RWPE2 (cell line): Measurements from ENCODE around the gene AMACR.

Source experiments
- ATAC-seq: fragments of 200-7000 bp; cut with Tn5 transposase; 3 replicates; pipeline ENCODE4 v1.9.1; 2021; ENCODE audit warnings: low read depth
- DNase-seq: peaks from one replicate; pipeline ENCODE4 v3.0.0-alpha.2; 2020; ENCODE audit warnings: low spot score
- H3K27ac ChIP-seq: fragments of 450-650 bp; 2 replicates; pipeline ENCODE4 v1.5.1; 2017; ENCODE audit warnings: mild to moderate bottlenecking; ENCODE audit not compliant: poor library complexity, severe bottlenecking
- H3K27me3 ChIP-seq: fragments of 250-450 bp; sonication (Bioruptor Pico); 2 replicates; pipeline ENCODE4 v1.5.1; 2021; ENCODE audit warnings: mild to moderate bottlenecking, moderate library complexity; ENCODE audit not compliant: insufficient read depth, poor library complexity, severe bottlenecking
- H3K36me3 ChIP-seq: fragments of 250-450 bp; sonication (Bioruptor Pico); 2 replicates; pipeline ENCODE4 v1.5.1; 2020; ENCODE audit warnings: low read depth, mild to moderate bottlenecking, moderate library complexity
- H3K4me1 ChIP-seq: fragments of 250-450 bp; sonication (Bioruptor Pico); 2 replicates; pipeline ENCODE4 v1.5.1; 2021; ENCODE audit warnings: mild to moderate bottlenecking, moderate library complexity; ENCODE audit not compliant: insufficient read depth, poor library complexity, severe bottlenecking
- H3K4me3 ChIP-seq: fragments of 250-450 bp; sonication (Bioruptor Pico); 2 replicates; pipeline ENCODE4 v1.5.1; 2021; ENCODE audit warnings: mild to moderate bottlenecking, moderate library complexity; ENCODE audit not compliant: severe bottlenecking
- H3K9me3 ChIP-seq: fragments of 250-450 bp; sonication (Bioruptor Pico); 2 replicates; pipeline ENCODE4 v1.5.1; 2021; ENCODE audit warnings: mild to moderate bottlenecking, moderate library complexity; ENCODE audit not compliant: severe bottlenecking
- TF ChIP-seq, protein P1 (sequence below): fragments of 450-650 bp; IDR thresholded peaks from one replicate; pipeline ENCODE4 v1.5.1; 2017; ENCODE audit warnings: mild to moderate bottlenecking, moderate library complexity; ENCODE audit not compliant: poor library complexity, severe bottlenecking

The AMACR gene

DNA sequence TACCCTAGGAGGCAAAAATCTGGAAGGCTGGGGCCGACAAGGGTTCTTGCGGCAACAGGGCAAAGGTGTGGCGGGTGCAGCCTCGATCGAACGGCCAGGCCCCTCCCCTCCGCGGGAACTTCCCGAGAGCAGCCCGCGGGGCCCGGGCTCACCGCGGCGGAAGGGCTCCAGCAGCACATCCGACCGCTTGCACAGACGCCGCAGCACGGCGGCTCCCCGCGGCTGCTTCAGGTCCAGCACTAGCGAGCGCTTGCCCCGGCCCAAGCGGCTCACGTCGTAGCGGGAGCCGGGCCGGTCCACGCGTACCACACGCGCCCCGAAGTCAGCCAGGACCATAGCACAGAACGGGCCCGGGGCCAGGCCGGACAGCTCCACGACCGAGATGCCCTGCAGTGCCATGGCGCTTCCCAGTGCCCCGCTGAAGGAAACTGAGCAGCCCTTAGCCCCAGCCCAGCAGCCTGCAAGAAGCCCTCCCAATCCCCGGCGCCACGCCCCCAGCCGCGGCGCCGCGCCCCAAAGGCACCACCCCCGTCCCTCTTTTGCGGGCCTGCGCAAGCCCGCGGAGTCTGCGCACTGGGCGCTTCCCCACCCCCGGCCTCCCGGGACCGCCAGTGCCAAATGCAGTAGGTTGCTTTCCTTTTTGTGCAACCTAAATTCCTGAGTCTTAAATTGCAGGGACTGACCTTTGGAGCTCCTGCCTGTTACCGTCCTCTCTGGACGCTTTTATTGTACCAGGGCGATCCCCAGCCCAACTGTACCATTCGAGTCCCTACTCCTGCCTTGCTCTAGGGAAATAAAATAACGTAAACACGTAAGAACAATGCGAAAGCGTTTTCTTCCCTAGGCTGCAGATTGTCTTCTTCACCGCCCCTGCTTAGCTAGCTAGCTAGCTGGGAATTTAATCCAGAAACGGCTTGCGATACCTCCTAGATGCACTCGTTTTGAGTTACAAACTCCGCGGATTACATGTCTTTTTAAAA lies at the start of gene AMACR:
TSS of gene AMACR (minus strand) at position 430 of the 980 bp plus-strand sequence. CDS start at position 399, 31 bp downstream.
- Histone ChIP-seq H3K4me1 (peaks cover 6% of the 10 kb centered on the region), H3K27ac (peak within 1 kb of the TSS; percentile 69), H3K27me3 (no peaks in the 10 kb centered on the region), H3K9me3 (no peaks in the 10 kb centered on the region), H3K36me3 (no peaks in the 10 kb centered on the region), H3K4me3 (peak within 1 kb of the TSS; percentile 56)
- peak; percentile 90 for DNase-seq
- TF ChIP-seq, protein P1, sequence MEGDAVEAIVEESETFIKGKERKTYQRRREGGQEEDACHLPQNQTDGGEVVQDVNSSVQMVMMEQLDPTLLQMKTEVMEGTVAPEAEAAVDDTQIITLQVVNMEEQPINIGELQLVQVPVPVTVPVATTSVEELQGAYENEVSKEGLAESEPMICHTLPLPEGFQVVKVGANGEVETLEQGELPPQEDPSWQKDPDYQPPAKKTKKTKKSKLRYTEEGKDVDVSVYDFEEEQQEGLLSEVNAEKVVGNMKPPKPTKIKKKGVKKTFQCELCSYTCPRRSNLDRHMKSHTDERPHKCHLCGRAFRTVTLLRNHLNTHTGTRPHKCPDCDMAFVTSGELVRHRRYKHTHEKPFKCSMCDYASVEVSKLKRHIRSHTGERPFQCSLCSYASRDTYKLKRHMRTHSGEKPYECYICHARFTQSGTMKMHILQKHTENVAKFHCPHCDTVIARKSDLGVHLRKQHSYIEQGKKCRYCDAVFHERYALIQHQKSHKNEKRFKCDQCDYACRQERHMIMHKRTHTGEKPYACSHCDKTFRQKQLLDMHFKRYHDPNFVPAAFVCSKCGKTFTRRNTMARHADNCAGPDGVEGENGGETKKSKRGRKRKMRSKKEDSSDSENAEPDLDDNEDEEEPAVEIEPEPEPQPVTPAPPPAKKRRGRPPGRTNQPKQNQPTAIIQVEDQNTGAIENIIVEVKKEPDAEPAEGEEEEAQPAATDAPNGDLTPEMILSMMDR = no peak
- ATAC-seq = peak; percentile 91

DNA sequence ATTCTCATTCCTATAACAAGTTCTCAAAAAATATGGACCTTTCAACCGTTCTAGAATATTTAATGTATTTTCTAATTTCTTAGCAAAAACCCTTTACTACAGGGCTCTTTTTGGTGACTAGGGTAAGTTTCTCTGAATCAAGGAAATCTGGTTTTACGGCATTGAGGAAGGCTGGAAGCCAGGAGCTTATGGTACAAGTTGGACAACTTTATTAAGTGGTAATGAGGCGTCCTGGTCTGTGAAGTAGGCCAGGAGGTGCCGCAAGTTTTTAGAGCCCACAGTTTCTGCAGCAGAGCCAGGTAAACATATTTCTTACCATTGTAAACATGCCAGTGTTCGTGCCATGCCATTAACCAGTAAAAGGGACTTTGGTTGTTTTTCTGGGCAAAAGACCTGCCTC lies 49.7 kb upstream of the AMACR start:
- H3K4me1 ChIP-seq = peaks cover 12% of the 10 kb centered on the region
- TF ChIP-seq, protein P1 = no peak
- no peak overlapping the region for H3K4me3 ChIP-seq
- no peak overlapping the region for H3K27ac ChIP-seq
- H3K27me3 ChIP-seq = no peaks in the 10 kb centered on the region
- ATAC-seq (no peak), DNase-seq (no peak)
- H3K9me3 ChIP-seq = no peaks in the 10 kb centered on the region
- no peaks in the 10 kb centered on the region for H3K36me3 ChIP-seq

DNA sequence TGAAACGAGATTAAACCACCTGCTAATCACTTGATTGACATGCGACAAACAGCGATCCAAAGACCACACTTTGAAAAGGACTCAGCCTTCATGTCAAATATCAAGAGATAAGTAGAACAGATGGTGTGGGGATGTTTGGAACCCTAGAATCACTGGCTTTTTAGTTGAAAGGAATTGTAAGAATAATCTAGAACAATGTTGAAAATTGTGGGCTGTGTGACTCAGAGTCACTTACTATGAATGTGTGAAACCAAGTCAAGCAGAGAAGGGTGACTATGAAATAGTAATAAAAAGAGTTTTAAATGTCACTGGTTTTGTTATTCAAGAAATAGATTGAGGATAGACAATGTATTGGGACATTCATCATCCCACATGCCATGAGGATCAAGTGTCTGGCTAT lies 49.3 kb upstream of the AMACR start:
- TF ChIP-seq, protein P1 = no peak
- no peak for DNase-seq
- Histone ChIP-seq H3K4me1 (peaks cover 16% of the 10 kb centered on the region), H3K4me3 (no peak overlapping the region), H3K27me3 (no peaks in the 10 kb centered on the region), H3K36me3 (no peaks in the 10 kb centered on the region), H3K9me3 (no peaks in the 10 kb centered on the region), H3K27ac (no peak overlapping the region)
- ATAC-seq = no peak

DNA sequence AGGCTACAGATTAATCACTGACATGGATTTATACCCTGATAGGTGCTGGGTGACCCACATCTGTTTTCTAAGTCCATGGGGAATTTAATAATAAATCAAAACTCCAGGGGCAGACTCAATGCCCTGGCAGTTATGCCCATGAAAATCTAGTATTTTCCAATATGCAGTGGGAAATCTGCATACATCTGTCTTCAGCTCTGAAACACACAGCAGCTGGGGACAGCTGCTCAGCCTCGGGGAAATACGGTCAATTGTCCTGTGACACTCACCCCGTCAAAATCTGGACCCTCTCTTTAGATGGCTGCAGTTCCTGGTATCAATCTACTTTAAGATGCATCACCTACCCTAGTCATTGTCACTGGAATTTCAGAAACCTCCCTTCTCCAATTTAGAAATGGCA lies 47.8 kb upstream of the AMACR start:
- Histone ChIP-seq H3K4me3 (no peak overlapping the region), H3K27ac (no peak overlapping the region), H3K36me3 (no peaks in the 10 kb centered on the region), H3K4me1 (peaks cover 16% of the 10 kb centered on the region), H3K27me3 (no peaks in the 10 kb centered on the region), H3K9me3 (no peaks in the 10 kb centered on the region)
- TF ChIP-seq, protein P1 = no peak
- DNase-seq (no peak), ATAC-seq (no peak)

DNA sequence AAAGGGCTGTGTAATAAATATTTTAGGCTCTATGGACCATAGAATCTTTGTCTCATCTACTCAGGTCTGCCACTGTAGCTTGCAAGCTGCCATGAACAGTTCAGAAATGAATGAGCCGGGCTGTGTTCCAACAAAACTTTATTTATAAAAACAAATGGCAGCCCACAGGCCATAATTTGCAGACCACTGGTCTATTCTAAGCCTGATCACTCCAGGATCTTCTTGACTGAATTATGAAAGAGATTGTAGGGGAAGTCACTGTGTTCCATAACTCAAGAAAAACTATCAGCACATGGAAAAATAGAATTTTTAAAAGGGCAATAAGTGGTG lies 46.5 kb upstream of the AMACR start:
- H3K27ac ChIP-seq = peak overlapping the region; percentile 79
- ATAC-seq = no peak

More for the DNA sequence above, 46.5 kb upstream of the AMACR start:
- Histone ChIP-seq H3K9me3 (no peaks in the 10 kb centered on the region), H3K4me1 (peaks cover 16% of the 10 kb centered on the region), H3K4me3 (no peak overlapping the region), H3K36me3 (no peaks in the 10 kb centered on the region), H3K27me3 (no peaks in the 10 kb centered on the region)
- DNase-seq = no peak
- TF ChIP-seq, protein P1 = no peak
